Upper lobe of left lung (tissue), 6 donors: ENCODE data around the gene HOXA10. TPM values are rescaled to one million over a fixed set of nuclear protein-coding genes. Genes with fewer than 3 reads are reported as not detected.

ENCODE experiments used
- ATAC-seq, 2 donors: fragments of 200-7000 bp; cut with Tn5 transposase; one replicate each; pipeline ENCODE4 v1.9.1; 2022; ENCODE audit warnings: mild to moderate bottlenecking in 2 of 2, moderate library complexity in 2 of 2; ENCODE audit not compliant: low FRiP score in 2 of 2
- DNase-seq, 2 donors: peaks; one replicate each; pipeline ENCODE4 v3.0.0-alpha.2; 2019 to 2020
- H3K27ac ChIP-seq, 4 donors: fragments of 200-600 bp; sonication (generic); one replicate each; pipeline ENCODE4 v1.5.1; 2016 to 2019
- H3K27me3 ChIP-seq, 4 donors: fragments of 200-600 bp; sonication (generic); one replicate each; pipeline ENCODE4 v1.5.1; 2017 to 2019
- H3K36me3 ChIP-seq, 4 donors: fragments of 200-600 bp; sonication (generic); one replicate each; pipeline ENCODE4 v1.5.1; 2016 to 2019
- H3K4me1 ChIP-seq, 4 donors: fragments of 200-600 bp; sonication (generic); one replicate each; pipeline ENCODE4 v1.5.1; 2018 to 2019
- H3K4me3 ChIP-seq, 4 donors: fragments of 200-600 bp; sonication (generic); one replicate each; pipeline ENCODE4 v1.5.1; 2017 to 2019; ENCODE audit warnings: mild to moderate bottlenecking in 2 of 4, moderate library complexity in 1 of 4
- H3K9me3 ChIP-seq, 4 donors: fragments of 200-600 bp; sonication (generic); one replicate each; pipeline ENCODE4 v1.5.1; 2018 to 2019
- EP300 ChIP-seq, 4 donors: sonication (generic); formaldehyde crosslinking; IDR thresholded peaks; one replicate each; pipeline ENCODE4 v1.5.1; 2017; ENCODE audit warnings: antibody characterized with exemption in 4 of 4, control low read depth in 2 of 4
- POLR2A ChIP-seq, 4 donors: fragments of 450-650 bp; IDR thresholded peaks; one replicate each; pipeline ENCODE4 v1.5.1; 2016 to 2017; ENCODE audit warnings: antibody characterized with exemption in 4 of 4, mild to moderate bottlenecking in 2 of 4
- POLR2AphosphoS5 ChIP-seq, 2 donors: sonication (generic); formaldehyde crosslinking; IDR thresholded peaks; one replicate each; pipeline ENCODE4 v1.5.1; 2017; ENCODE audit warnings: antibody characterized with exemption in 2 of 2
- WGBS, 2 donors: methylation state at CpG; one replicate each; pipeline ENCODE4 v1.1.5; 2017 to 2018; 5-methylcytosine and 5-hydroxymethylcytosine counted together
- total RNA-seq, 6 donors: library from RNA; depleted of rRNA in 4 of 6; stranded (reverse); fragments of >200 nt in 4 of 6; gene quantifications; one replicate each; pipeline versions ENCODE4 v1.1.0 to v1.2.1, GENCODE V29; 2016 to 2021
- TF ChIP-seq, protein P1 (sequence below), 6 experiments: fragments of 450-650 bp in 4 of 6; fragments of 200-600 bp in 2 of 6; sonication (generic) in 2 of 6; IDR thresholded peaks; one replicate each; pipeline ENCODE4 v1.5.1; 2016 to 2019; ENCODE audit warnings: antibody characterized with exemption in 6 of 6
- donor health status: DM: no; HTN: no; CAD: no; lungs with moderate emphysema.
- donor health status: DM: no; HTN: yes; CAD: no; lungs with severe emphysema.

The HOXA10 gene
- total RNA-seq, 6 donors from 2014 or later: 0.15 to 0.24 TPM; not detected in 4

DNA sequence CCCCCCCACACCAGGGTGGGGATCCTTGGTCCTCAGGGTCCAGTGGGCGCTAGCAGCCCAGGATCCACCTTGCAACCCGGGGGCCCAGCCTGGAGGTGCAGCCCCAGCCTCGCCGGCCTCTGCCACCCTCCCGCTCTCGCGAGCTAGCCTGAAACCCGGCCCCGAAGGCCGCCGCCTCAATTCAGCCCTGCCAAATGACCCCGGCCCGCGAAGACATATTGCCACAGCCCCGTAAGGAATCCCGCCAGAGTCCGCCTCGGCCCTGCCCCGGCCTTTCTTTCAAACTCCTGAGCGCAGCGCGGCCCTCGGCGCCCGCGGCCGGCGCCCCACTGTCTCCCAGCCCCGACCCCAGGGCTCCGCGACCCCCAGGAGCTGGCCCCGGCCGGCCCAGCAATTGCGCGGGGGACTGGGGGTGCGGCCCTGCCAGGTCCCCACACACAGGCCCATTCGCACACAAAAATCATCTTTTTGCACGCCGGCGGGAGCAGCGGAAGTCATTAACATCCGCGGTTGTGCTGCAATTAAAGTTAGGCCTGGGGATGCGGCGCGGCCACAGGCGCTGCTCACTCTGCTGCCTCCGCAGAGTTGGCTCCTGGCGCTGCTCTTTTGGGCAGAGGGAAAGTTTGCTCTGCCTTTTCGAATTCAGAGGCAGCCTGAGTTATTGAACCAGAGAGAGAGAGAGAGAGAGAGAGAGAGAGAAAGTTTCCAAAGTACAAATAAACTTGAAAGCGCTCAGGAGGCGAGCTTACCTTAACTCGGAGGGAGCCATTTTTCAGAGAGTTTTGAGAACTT, 34.6 kb downstream of the HOXA10 start:
- H3K27ac ChIP-seq: peak overlapping the region; percentile 94 to 98 (median 96)
- no peaks in the 10 kb centered on the region for H3K36me3 ChIP-seq
- DNase-seq (peak in 1 of 2 donors; percentile 83), ATAC-seq (no peak)
- H3K4me1 ChIP-seq: peaks cover 14 to 35% (median 22%) of the 10 kb centered on the region in 4 donors
- TF ChIP-seq POLR2AphosphoS5 (IDR thresholded peaks at IDR 0.05) (no peak), POLR2A (IDR thresholded peaks at IDR 0.05) (no peak), EP300 (IDR thresholded peaks at IDR 0.05) (no peak)
- TF ChIP-seq, protein P1, sequence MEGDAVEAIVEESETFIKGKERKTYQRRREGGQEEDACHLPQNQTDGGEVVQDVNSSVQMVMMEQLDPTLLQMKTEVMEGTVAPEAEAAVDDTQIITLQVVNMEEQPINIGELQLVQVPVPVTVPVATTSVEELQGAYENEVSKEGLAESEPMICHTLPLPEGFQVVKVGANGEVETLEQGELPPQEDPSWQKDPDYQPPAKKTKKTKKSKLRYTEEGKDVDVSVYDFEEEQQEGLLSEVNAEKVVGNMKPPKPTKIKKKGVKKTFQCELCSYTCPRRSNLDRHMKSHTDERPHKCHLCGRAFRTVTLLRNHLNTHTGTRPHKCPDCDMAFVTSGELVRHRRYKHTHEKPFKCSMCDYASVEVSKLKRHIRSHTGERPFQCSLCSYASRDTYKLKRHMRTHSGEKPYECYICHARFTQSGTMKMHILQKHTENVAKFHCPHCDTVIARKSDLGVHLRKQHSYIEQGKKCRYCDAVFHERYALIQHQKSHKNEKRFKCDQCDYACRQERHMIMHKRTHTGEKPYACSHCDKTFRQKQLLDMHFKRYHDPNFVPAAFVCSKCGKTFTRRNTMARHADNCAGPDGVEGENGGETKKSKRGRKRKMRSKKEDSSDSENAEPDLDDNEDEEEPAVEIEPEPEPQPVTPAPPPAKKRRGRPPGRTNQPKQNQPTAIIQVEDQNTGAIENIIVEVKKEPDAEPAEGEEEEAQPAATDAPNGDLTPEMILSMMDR (IDR thresholded peaks at IDR 0.05): no peak
- no peaks in the 10 kb centered on the region for H3K9me3 ChIP-seq
- peak overlapping the region in 3 of 4 donors; percentile 23 to 74 (median 62) for H3K4me3 ChIP-seq
- WGBS, 2 donors: 35 to 69% methylated on average over 24 to 41 of the region's 53 CpGs
- peaks cover 0 to 7% (median 3%) of the 10 kb centered on the region in 4 donors for H3K27me3 ChIP-seq

DNA sequence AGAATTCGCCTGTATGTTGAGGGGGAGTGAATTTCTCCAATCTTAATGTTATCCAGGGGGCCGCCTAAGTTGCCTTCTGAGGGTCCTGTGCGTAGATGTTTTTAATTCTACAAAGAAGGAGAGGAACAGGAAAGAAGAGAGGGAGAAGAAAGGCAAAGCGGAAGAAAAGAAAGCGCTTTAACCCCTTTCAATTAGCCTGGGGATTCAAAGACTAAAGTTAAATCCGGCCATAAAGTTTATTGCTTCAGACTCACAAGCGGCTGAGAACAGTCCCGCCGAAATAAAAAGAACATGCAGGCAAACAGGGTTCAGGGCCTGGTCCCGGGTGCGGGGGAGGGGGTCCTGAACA, 35.2 kb downstream of the HOXA10 start:
- Histone ChIP-seq H3K4me3 (peak overlapping the region in 3 of 4 donors; percentile 23 to 74 (median 62)), H3K36me3 (no peaks in the 10 kb centered on the region), H3K9me3 (no peaks in the 10 kb centered on the region), H3K4me1 (peaks cover 19 to 37% (median 24%) of the 10 kb centered on the region in 4 donors), H3K27me3 (peaks cover 0 to 6% (median 2%) of the 10 kb centered on the region in 4 donors), H3K27ac (peak overlapping the region; percentile 94 to 98 (median 96))
- 32 to 39% methylated on average over 11 of the region's 11 CpGs for WGBS, 2 donors
- DNase-seq (no peak), ATAC-seq (no peak)
- TF ChIP-seq POLR2A (IDR thresholded peaks at IDR 0.05): no peak
- TF ChIP-seq, protein P1 (IDR thresholded peaks at IDR 0.05): no peak

DNA sequence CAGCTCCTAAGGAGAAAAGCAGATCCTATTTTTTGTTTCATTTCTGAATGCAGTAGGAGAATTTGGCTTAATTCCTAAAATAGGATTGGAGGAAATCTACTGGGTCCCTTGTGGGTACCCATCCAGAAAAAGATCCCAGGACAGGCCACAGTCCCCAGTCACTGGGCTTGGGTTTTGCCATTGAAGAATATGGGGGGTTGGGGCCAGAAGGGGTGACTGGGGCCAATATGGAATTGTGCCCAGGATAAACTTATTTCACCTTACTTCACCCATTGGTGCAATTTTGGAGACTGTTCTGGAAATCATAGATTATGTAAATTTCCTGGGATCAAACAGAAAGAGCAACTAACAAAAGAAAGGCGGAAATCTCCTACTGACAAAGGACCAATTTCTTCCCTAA, 35.6 kb downstream of the HOXA10 start:
- peak overlapping the region; percentile 94 to 98 (median 96) for H3K27ac ChIP-seq
- no peaks in the 10 kb centered on the region for H3K36me3 ChIP-seq
- H3K9me3 ChIP-seq: no peaks in the 10 kb centered on the region
- no peak for ATAC-seq
- H3K4me3 ChIP-seq: peak overlapping the region in 2 of 4 donors; percentile 62 to 74
- TF ChIP-seq POLR2AphosphoS5 (IDR thresholded peaks at IDR 0.05) (no peak), EP300 (IDR thresholded peaks at IDR 0.05) (no peak), POLR2A (IDR thresholded peaks at IDR 0.05) (no peak)
- TF ChIP-seq, protein P1 (IDR thresholded peaks at IDR 0.05): no peak
- H3K27me3 ChIP-seq: peaks cover 0 to 6% (median 2%) of the 10 kb centered on the region in 4 donors
- WGBS, 2 donors: 41 to 52% methylated on average over 1 of the region's 1 CpG
- peaks cover 19 to 36% (median 28%) of the 10 kb centered on the region in 4 donors for H3K4me1 ChIP-seq
- DNase-seq: no peak

DNA sequence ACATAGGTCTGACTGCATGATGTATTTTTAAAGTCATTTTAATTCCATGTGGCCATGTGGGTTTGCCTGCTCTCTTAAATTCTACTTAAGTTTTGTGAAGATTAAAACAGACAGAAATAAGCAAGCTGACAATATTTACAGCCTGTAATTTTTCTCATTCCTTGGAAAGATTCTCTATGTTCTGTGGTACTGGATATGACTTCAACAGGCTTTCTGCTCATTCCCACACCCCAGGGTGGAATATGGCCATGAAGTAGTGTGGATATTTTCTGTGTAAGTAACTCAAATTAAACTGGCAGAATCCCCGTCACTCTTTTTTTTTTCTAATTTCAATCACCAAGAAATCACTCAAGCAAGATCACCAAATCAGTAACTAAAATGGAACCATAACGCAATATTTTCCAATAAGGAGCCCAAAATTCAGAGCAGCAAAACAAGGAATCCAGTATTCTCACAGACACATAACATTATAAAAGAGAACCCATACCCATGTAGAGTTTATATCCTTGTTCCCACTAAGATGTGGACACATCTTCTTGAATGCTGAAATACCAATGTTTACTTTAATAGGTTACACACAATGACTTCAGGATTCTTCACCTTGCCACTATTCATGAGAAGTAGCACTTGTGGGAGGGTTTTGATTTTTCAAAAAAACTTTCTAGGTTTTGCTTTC, 36.3 kb downstream of the HOXA10 start:
- peaks cover 0 to 6% (median 0%) of the 10 kb centered on the region in 4 donors for H3K27me3 ChIP-seq
- H3K9me3 ChIP-seq: no peaks in the 10 kb centered on the region
- 45 to 63% methylated on average over 2 of the region's 2 CpGs for WGBS, 2 donors
- H3K4me1 ChIP-seq: peaks cover 24 to 38% (median 29%) of the 10 kb centered on the region in 4 donors
- ATAC-seq (no peak), DNase-seq (no peak)
- TF ChIP-seq POLR2AphosphoS5 (IDR thresholded peaks at IDR 0.05): no peak
- TF ChIP-seq, protein P1 (IDR thresholded peaks at IDR 0.05): no peak
- no peak for TF ChIP-seq EP300 (IDR thresholded peaks at IDR 0.05)
- TF ChIP-seq POLR2A (IDR thresholded peaks at IDR 0.05): no peak
- peak overlapping the region in 2 of 4 donors; percentile 62 to 74 for H3K4me3 ChIP-seq
- no peaks in the 10 kb centered on the region for H3K36me3 ChIP-seq
- peak overlapping the region; percentile 94 to 98 (median 96) for H3K27ac ChIP-seq
